Measurements from ENCODE around the gene NIPAL4. TPM values are rescaled to one million over a fixed set of nuclear protein-coding genes. Genes with fewer than 3 reads are reported as not detected.

NIPAL4 gene
- total RNA-seq, 2 experiments from 2014 or later, result not detected

- H3K79me2 ChIP-seq (ENCODE audit: insufficient read depth, low read depth, low read length), result no peaks in the 10 kb centered on the region
- peaks cover 48% of the 10 kb centered on the region for H3K4me1 ChIP-seq (ENCODE audit: insufficient read depth, low read length, poor library complexity, severe bottlenecking)
- H3K9me2 ChIP-seq (ENCODE audit: insufficient read depth, low read length), result no peaks in the 10 kb centered on the region
- H3K4me3 ChIP-seq (ENCODE audit: low read depth, low read length, poor library complexity, severe bottlenecking), result peak overlapping the region; percentile 22
- peak overlapping the region; percentile 82 for H3K4me2 ChIP-seq (ENCODE audit: low read length)
- peak; percentile 78 for DNase-seq (ENCODE audit: low spot score)
- H2AFZ ChIP-seq (ENCODE audit: low read length), result peak overlapping the region; percentile 40; the same call in 1 of the 2 replicates
- H3K9me3 ChIP-seq (ENCODE audit: low read length), result no peaks in the 10 kb centered on the region
- no TSS peak for BruUV-seq (replicated peaks)
- ChIA-PET POLR2A (interaction anchor here (0.6 to 4.8 kb wide), 3 partner anchors 9 to 123 kb away, joined by 3 to 32 read pairs (median 29); no protein-coding TSS in a partner anchor), CTCF (ENCODE audit: unreplicated experiment) (no interaction called here)
- H3K27ac ChIP-seq (ENCODE audit: low read depth, low read length, poor library complexity, severe bottlenecking), result peak overlapping the region; percentile 96
- intact Hi-C loops (cut with micrococcal nuclease; ENCODE audit: unreplicated experiment), result loop anchor here (1.0 to 10.0 kb wide), 5 partner anchors 15 to 343 kb away; partner anchors contain the start of genes ADAM19, CYFIP2 and MED7
- TF ChIP-seq CTCF (conservative IDR thresholded peaks at IDR 0.05; ENCODE audit: low read length) (no peak), EZH2phosphoT487 (IDR thresholded peaks at IDR 0.05; ENCODE audit: borderline replicate concordance, low read depth, low read length) (no peak)
- H4K20me1 ChIP-seq (ENCODE audit: insufficient read depth, low read length), result no peaks in the 10 kb centered on the region
- peaks cover 64% of the 10 kb centered on the region for H3K36me3 ChIP-seq (ENCODE audit: insufficient read depth, low read length)
Observed at GRCh38 chr5:157487358-157487757, 27.3 kb downstream of the NIPAL4 start.

GRCh38 chr5:157491471-157491995 is 31.5 kb downstream of the NIPAL4 start:
- H3K27ac ChIP-seq (ENCODE audit: low read depth, low read length, poor library complexity, severe bottlenecking), result peak overlapping the region; percentile 6
- H3K79me2 ChIP-seq (ENCODE audit: insufficient read depth, low read depth, low read length), result no peaks in the 10 kb centered on the region
- CTCF ChIA-PET (ENCODE audit: unreplicated experiment), result no interaction called here
- H3K4me1 ChIP-seq (ENCODE audit: insufficient read depth, low read length, poor library complexity, severe bottlenecking), result peaks cover 22% of the 10 kb centered on the region
- no peaks in the 10 kb centered on the region for H3K9me2 ChIP-seq (ENCODE audit: insufficient read depth, low read length)
- intact Hi-C loops (cut with micrococcal nuclease; ENCODE audit: unreplicated experiment), result no loop called here
- TF ChIP-seq EZH2phosphoT487 (IDR thresholded peaks at IDR 0.05; ENCODE audit: borderline replicate concordance, low read depth, low read length), result no peak
- TF ChIP-seq CTCF (conservative IDR thresholded peaks at IDR 0.05; ENCODE audit: low read length), result no peak
- no TSS peak for BruUV-seq (replicated peaks)
- H2AFZ ChIP-seq (ENCODE audit: low read length), result no peak overlapping the region
- peaks cover 60% of the 10 kb centered on the region for H3K36me3 ChIP-seq (ENCODE audit: insufficient read depth, low read length)
- H3K9me3 ChIP-seq (ENCODE audit: low read length), result no peaks in the 10 kb centered on the region
- H3K4me3 ChIP-seq (ENCODE audit: low read depth, low read length, poor library complexity, severe bottlenecking), result no peak overlapping the region
- H3K4me2 ChIP-seq (ENCODE audit: low read length), result no peak overlapping the region
- no peak for DNase-seq (ENCODE audit: low spot score)
- no peaks in the 10 kb centered on the region for H4K20me1 ChIP-seq (ENCODE audit: insufficient read depth, low read length)
- POLR2A ChIA-PET, result no interaction called here

GRCh38 chr5:157492886-157493285 is 32.9 kb downstream of the NIPAL4 start:
- Histone ChIP-seq H2AFZ (ENCODE audit: low read length) (no peak overlapping the region), H3K4me1 (ENCODE audit: insufficient read depth, low read length, poor library complexity, severe bottlenecking) (peaks cover 9% of the 10 kb centered on the region), H3K27ac (ENCODE audit: low read depth, low read length, poor library complexity, severe bottlenecking) (no peak overlapping the region), H3K4me3 (ENCODE audit: low read depth, low read length, poor library complexity, severe bottlenecking) (no peak overlapping the region), H3K4me2 (ENCODE audit: low read length) (no peak overlapping the region), H3K36me3 (ENCODE audit: insufficient read depth, low read length) (peaks cover 62% of the 10 kb centered on the region), H4K20me1 (ENCODE audit: insufficient read depth, low read length) (no peaks in the 10 kb centered on the region), H3K9me2 (ENCODE audit: insufficient read depth, low read length) (no peaks in the 10 kb centered on the region), H3K9me3 (ENCODE audit: low read length) (no peaks in the 10 kb centered on the region), H3K79me2 (ENCODE audit: insufficient read depth, low read depth, low read length) (no peaks in the 10 kb centered on the region)
- ChIA-PET POLR2A (no interaction called here), CTCF (ENCODE audit: unreplicated experiment) (no interaction called here)
- intact Hi-C loops (cut with micrococcal nuclease; ENCODE audit: unreplicated experiment), result no loop called here
- no TSS peak for BruUV-seq (replicated peaks)
- TF ChIP-seq EZH2phosphoT487 (IDR thresholded peaks at IDR 0.05; ENCODE audit: borderline replicate concordance, low read depth, low read length), result no peak
- no peak for TF ChIP-seq CTCF (conservative IDR thresholded peaks at IDR 0.05; ENCODE audit: low read length)
- DNase-seq (ENCODE audit: low spot score), result no peak

Measured in OCI-LY7 (cell line).